Measurements from ENCODE around the gene ZNF780B.
"Not testable (repeated sequence)": the region's sequence is repeated elsewhere in the genome, so short reads cannot be mapped to it uniquely, and the experiment has no call there.

ZNF780B gene

GRCh38 chr19:40055832-40056504 lies at the start of gene ZNF780B:
ZNF780B (minus strand) TSS chr19:40056231; CDS start chr19:40050332, 5,899 bp downstream.
- peak; percentile 24 for DNase-seq

DNA sequence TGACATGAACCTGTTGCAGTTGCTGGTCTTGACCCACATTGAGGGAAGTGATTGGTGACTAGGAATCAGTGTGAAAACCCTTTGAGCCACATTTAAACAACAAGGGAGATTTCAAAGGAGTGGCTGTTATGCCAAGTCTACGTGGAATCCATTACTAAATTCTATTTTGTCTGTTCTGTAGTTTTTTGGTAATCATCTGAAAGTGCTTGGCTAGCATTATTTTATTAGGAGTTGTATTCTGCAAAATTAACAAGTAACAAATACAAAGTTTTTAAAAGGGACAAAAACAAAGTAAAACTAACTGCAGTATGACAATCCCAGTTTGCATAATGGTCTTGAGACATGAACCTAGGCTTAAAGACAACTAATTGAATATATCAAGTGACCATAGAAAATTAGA lies 48.7 kb upstream of the ZNF780B start:
- DNase-seq: no peak

- DNase-seq: no peak
Measured at GRCh38 chr19:40103600-40103999, 47.6 kb upstream of the ZNF780B start.

GRCh38 chr19:40101813-40102212 lies 45.8 kb upstream of the ZNF780B start:
- no peak for DNase-seq

DNA sequence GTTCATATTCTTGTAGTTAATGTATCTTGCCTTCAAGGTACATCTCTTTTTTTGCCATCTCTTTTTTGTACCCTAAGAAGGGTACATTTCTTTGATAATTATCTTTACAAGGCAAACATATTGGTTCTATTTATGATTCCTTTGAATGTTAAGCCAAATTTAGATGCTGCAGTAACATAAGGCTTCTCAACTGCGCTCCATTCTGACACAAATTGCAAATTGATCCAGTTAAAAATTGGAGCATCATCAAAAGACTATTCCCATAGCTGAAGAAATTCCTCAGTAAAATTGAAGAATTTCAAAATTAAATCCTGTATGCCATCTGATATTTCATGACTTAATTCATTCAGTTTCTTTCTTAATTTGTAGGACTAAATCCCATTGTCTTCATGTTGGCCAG lies 37.4 kb upstream of the ZNF780B start:
- no peak for DNase-seq

DNA sequence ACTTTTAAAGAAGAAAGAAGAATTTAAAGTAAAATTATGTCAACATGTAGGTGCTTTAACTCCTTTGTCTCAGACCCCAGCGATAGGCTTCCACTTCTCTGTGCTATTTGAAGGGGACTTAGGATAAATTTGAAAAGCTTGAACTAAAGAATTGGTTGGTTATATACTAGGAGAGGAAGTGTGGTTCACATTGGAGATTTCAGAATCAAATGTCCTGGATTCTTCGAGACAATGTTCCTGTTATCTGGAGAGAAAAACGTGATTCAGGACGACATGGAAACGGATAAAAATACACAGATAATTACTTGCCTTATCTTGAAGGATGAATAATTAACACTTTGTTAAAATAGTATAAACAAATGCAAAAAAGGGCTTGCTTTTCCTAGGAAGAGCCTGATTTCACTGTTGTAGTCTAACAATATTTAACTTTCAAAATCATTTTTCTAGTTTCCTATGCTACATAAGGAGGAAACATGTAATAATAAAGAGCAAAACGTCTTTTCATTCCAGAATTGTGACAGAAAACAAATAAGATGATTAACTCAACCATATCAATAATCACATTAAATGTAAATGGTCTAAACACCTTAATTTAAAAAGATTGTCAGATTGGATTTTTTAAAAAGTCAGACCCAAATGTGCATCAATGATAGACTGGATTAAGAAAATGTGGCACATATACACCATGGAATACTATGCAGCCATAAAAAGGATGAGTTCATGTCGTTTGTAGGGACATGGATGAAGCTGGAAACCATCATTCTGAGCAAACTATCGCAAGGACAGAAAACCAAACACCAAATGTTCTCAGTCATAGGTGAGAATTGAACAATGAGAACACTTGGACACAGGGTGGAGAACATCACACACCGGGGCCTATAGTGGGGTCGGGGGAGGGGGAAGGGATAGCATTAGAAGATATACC lies 35.4 kb upstream of the ZNF780B start:
- DNase-seq: no peak

- DNase-seq: peak; percentile 36
Measured at GRCh38 chr19:40090241-40091204, 34.5 kb upstream of the ZNF780B start, which contains the start of gene ZNF780A. ZNF780A (minus strand) TSS chr19:40090943; CDS start chr19:40084753, 6,190 bp downstream.

- no peak for DNase-seq
Measured at GRCh38 chr19:40089462-40089861, 33.4 kb upstream of the ZNF780B start.

DNA sequence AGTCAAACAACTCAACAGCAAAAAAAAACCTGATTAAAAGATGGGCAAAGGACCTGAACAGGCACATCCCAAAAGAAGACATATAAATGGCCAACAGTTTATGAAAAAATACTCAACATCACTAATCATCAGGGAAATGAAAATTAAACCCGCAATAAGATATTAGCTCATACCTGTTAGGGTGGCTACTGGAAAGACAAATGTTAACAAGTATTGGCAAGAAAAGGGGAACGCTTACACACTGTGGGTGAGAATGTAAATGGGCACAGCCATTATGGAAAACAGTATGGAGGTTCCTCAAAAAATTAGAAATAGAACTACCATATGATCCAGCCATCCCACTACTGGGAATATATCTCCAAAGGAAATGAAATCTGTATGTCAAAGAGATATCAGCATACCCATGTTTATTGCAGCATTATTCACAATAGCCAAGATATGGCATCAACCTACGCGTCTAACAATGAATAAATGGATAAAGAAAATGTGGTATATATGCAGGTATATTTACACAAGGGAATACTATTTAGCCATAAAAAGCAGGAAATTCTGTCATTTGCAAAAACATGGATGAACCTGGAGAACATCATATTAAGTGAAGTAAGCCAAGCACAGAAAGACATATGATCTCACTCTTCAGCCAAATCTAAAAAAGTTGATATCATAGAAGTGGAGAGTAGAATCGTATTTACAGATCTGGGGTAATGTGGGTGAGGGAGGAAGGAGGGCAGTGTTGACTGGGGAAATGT lies 32.4 kb upstream of the ZNF780B start:
- DNase-seq: no peak

DNA sequence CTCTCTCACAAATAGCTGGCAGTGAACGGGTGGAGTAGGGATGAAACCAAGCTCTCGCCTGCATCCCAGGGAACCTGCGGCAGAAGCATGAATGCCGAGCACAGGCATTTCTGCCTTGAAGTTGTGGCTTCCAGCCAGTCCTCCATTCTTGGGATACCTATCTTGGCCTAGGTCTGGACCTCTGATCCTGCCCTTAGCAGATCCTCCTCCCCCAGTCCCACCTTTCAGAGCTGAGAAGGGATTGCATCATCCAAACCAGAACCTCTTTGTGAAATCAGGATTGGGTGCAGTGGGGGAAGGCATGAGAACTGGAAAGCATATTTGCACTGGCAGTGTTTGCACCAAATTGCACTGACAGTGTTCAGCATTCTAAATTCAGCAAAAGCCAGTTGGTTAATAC lies 28.9 kb upstream of the ZNF780B start:
- DNase-seq: no peak

GRCh38 chr19:40081411-40081810 lies 25.4 kb upstream of the ZNF780B start:
- no peak for DNase-seq

DNA sequence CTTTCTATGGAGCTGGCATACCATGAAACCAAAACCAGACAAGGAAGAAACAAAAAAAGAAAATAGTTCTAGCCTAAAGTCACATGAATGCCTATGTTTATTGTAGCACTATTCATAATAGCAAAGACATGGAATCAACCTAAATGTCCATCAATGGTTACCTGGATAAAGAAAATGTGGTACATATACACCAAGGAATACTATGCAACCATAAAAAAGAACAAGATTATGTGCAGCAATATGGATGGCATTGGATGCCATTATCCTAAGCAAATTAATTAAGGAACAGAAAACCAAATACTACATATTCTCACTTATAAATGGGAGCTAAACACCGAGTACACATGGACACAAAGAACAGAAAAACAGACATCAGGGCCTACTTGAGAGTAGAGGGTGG lies 24.3 kb upstream of the ZNF780B start:
- no peak for DNase-seq

GRCh38 chr19:40078377-40078776 lies 22.3 kb upstream of the ZNF780B start:
- DNase-seq: no peak

GRCh38 chr19:40070058-40070457 lies 14.0 kb upstream of the ZNF780B start:
- DNase-seq: no peak

DNA sequence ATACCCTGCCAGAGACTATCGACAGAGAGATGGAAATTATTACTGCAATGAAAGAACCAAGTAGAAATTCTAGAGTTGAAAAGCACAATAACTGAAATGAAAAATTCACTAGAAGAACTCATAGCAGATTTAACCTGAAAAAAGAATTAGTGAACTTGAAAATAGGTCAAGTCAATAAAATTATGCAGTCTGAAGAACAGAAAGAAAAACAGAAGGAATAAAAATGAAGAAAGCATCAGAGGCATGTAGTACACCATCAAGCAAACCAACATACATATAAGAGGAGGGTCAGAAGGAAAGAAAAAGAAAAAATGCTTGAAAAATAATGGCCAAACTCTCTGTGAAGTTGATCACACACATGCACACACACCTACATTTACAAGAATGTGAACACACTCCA lies 3.6 kb upstream of the ZNF780B start:
- no peak for DNase-seq

GRCh38 chr19:40057166-40057565 lies 1.1 kb upstream of the ZNF780B start:
- DNase-seq: no peak

GRCh38 chr19:40056505-40056904 lies 474 bp upstream of the ZNF780B start:
- no peak for DNase-seq

DNA sequence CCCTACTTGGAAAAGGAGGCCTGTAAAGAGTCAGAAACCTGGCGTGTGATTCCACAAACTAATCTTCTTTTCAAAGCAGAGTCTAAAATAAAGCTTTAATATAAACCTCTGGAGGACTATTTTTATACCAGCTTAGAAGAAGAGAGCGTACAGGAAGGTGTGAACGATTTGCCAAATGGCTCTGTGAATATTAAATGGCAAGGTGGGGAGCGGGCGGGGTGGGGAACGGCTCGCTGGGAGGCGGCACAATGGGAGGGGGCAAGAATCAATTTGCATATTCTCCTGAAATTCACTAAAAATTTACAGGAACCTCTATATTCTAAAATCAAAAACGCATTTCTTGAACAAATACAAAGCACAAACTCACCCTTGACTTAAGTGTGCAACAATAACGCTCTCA lies 982 bp downstream of the ZNF780B start:
- no peak for DNase-seq

DNA sequence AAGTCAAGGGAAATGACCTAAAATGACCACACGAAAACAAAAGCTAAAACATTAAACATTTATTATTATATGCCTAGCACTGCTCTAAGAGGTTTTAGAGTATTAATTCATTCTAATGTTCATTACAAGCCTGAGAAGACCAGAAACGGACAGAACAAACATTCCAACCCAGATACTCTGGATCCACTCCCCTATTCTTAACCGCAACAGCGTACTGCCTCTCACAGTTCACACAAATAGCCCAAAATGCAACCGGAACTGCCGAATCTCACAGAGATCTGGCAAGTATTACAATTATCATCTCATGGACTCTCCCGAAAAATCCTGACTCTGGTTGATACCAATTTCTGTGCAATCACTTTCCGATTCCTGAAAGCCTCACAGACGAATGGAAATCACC lies 1.4 kb downstream of the ZNF780B start:
- no peak for DNase-seq

DNA sequence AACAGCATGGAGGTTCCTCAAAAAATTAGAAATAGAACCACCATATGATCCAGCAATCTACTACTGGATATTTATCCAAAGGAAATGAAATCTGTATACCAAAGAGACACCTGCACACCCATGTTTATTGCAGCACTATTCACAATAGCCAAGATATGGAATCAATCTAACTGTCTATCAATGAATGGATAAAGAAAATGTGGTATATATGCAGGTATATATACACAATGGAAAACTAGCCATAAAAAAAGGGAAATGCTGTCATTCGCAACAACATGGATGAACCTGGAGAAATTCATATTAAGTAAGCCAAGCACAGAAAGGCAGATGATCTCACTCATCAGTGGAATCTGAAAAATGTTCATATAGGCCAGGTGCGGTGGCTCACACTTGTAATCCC lies 2.5 kb downstream of the ZNF780B start:
- no peak for DNase-seq

DNA sequence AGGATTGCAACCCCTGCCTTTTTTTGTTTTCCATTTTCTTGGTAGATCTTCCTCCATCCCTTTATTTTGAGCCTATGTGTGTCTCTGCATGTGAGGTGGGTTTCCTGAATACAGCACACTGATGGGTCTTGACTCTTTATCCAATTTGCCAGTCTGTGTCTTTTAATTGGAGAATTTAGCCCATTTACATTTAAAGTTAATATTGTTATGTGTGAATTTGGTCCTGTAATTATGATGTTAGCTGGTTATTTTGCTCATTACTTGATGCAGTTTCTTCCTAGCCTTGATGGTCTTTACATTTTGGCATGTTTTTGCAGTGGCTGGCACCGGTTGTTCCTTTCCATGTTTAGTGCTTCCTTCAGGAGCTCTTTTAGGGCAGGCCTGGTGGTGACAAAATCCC lies 14.3 kb downstream of the ZNF780B start:
- not testable (repeated sequence) for DNase-seq

- not testable (repeated sequence) for DNase-seq
Measured at GRCh38 chr19:40038047-40038446, 18.0 kb downstream of the ZNF780B start.
